Activated effector memory CD4-positive, alpha-beta T cell treated with anti-CD3 and anti-CD28 coated beads, Interleukin-2, amount 50 U/mL, for 16 hours (primary cell): ENCODE measurements around the gene CNTN6.

Experiments
- DNase-seq: peaks from one replicate; pipeline ENCODE4 v3.0.0-alpha.2; 2020

Gene CNTN6

GRCh38 chr3:1092771-1093170 lies at the start of gene CNTN6:
TSS of gene CNTN6 (plus strand) at chr3:1093024. CDS start at chr3:1148009, 54,985 bp downstream.
- DNase-seq, result no peak

- DNase-seq, result no peak
Measured at GRCh38 chr3:1048558-1048957, 44.3 kb upstream of the CNTN6 start.

GRCh38 chr3:1055870-1056269 lies 37.0 kb upstream of the CNTN6 start:
- DNase-seq, result no peak

GRCh38 chr3:1056744-1057143 lies 36.1 kb upstream of the CNTN6 start:
- no peak for DNase-seq

- DNase-seq, result no peak
Measured at GRCh38 chr3:1057436-1057835, 35.4 kb upstream of the CNTN6 start.

- DNase-seq, result no peak
Measured at GRCh38 chr3:1068985-1069384, 23.8 kb upstream of the CNTN6 start.

- DNase-seq, result no peak
Measured at GRCh38 chr3:1072041-1072440, 20.8 kb upstream of the CNTN6 start.

GRCh38 chr3:1079662-1080061 lies 13.2 kb upstream of the CNTN6 start:
- no peak for DNase-seq

- no peak for DNase-seq
Measured at GRCh38 chr3:1082108-1082507, 10.7 kb upstream of the CNTN6 start.

GRCh38 chr3:1087066-1087560 lies 5.7 kb upstream of the CNTN6 start:
- DNase-seq, result no peak

- DNase-seq, result no peak
Measured at GRCh38 chr3:1088503-1088902, 4.3 kb upstream of the CNTN6 start.

- DNase-seq, result no peak
Measured at GRCh38 chr3:1091286-1091685, 1.5 kb upstream of the CNTN6 start.

- DNase-seq, result no peak
Measured at GRCh38 chr3:1092061-1092460, 763 bp upstream of the CNTN6 start.

GRCh38 chr3:1093217-1093616 lies 393 bp downstream of the CNTN6 start:
- DNase-seq, result no peak

GRCh38 chr3:1103525-1103924 lies 10.7 kb downstream of the CNTN6 start:
- DNase-seq, result no peak

- no peak for DNase-seq
Measured at GRCh38 chr3:1117843-1118473, 25.1 kb downstream of the CNTN6 start.

- no peak for DNase-seq
Measured at GRCh38 chr3:1131166-1131565, 38.3 kb downstream of the CNTN6 start.

GRCh38 chr3:1135194-1135593 lies 42.4 kb downstream of the CNTN6 start:
- no peak for DNase-seq

GRCh38 chr3:1138036-1138435 lies 45.2 kb downstream of the CNTN6 start:
- no peak for DNase-seq

- no peak for DNase-seq
Measured at GRCh38 chr3:1139071-1139470, 46.2 kb downstream of the CNTN6 start.

- DNase-seq, result no peak
Measured at GRCh38 chr3:1147326-1147725, 54.5 kb downstream of the CNTN6 start.

- DNase-seq, result no peak
Measured at GRCh38 chr3:1147819-1148218, 55.0 kb downstream of the CNTN6 start.

- no peak for DNase-seq
Measured at GRCh38 chr3:1164101-1164500, 71.3 kb downstream of the CNTN6 start.

- no peak for DNase-seq
Measured at GRCh38 chr3:1171320-1171719, 78.5 kb downstream of the CNTN6 start.

- no peak for DNase-seq
Measured at GRCh38 chr3:1172644-1173043, 79.8 kb downstream of the CNTN6 start.
